ENCODE data around the gene LPP. TPM values are rescaled to one million over a fixed set of nuclear protein-coding genes. Genes with fewer than 3 reads are reported as not detected.

LPP gene
- total RNA-seq, 1 donor from 2014 or later, result 132 TPM

GRCh38 chr3:188248036-188248561 lies 94.1 kb downstream of the LPP start:
- DNase-seq (ENCODE audit: low spot score in 2 of 2, unreplicated experiment in 2 of 2), result no peak
- H3K36me3 Mint-ChIP-seq, result peaks cover 10% of the 10 kb centered on the region
- no peak overlapping the region for H3K4me3 Mint-ChIP-seq
- no peaks in the 10 kb centered on the region for H3K27me3 Mint-ChIP-seq (ENCODE audit: low read depth)
- peak overlapping the region; percentile 17 for H3K27ac Mint-ChIP-seq
- no peaks in the 10 kb centered on the region for H3K4me1 Mint-ChIP-seq
- H3K9me3 Mint-ChIP-seq, result peaks cover 13% of the 10 kb centered on the region
- no peak for TF ChIP-seq CTCF (IDR thresholded peaks at IDR 0.05; ENCODE audit: unreplicated experiment)

- H3K4me3 Mint-ChIP-seq, result no peak overlapping the region
- DNase-seq (ENCODE audit: low spot score in 2 of 2, unreplicated experiment in 2 of 2), result no peak
- no peaks in the 10 kb centered on the region for H3K27me3 Mint-ChIP-seq (ENCODE audit: low read depth)
- no peak overlapping the region for H3K27ac Mint-ChIP-seq
- peaks cover 2% of the 10 kb centered on the region for H3K4me1 Mint-ChIP-seq
- peaks cover 18% of the 10 kb centered on the region for H3K36me3 Mint-ChIP-seq
- peaks cover 16% of the 10 kb centered on the region for H3K9me3 Mint-ChIP-seq
- no peak for TF ChIP-seq CTCF (IDR thresholded peaks at IDR 0.05; ENCODE audit: unreplicated experiment)
Observed at GRCh38 chr3:188253123-188253793, 99.3 kb downstream of the LPP start.

GRCh38 chr3:188253800-188254452 lies 100.0 kb downstream of the LPP start:
- TF ChIP-seq CTCF (IDR thresholded peaks at IDR 0.05; ENCODE audit: unreplicated experiment), result no peak
- Mint-ChIP-seq H3K27ac (no peak overlapping the region), H3K4me1 (peaks cover 2% of the 10 kb centered on the region), H3K9me3 (peaks cover 16% of the 10 kb centered on the region), H3K27me3 (ENCODE audit: low read depth) (no peaks in the 10 kb centered on the region), H3K4me3 (no peak overlapping the region), H3K36me3 (peaks cover 18% of the 10 kb centered on the region)
- DNase-seq (ENCODE audit: low spot score in 2 of 2, unreplicated experiment in 2 of 2), result no peak

- H3K27ac Mint-ChIP-seq, result no peak overlapping the region
- H3K27me3 Mint-ChIP-seq (ENCODE audit: low read depth), result no peaks in the 10 kb centered on the region
- peaks cover 18% of the 10 kb centered on the region for H3K36me3 Mint-ChIP-seq
- no peak for DNase-seq (ENCODE audit: low spot score in 2 of 2, unreplicated experiment in 2 of 2)
- H3K4me1 Mint-ChIP-seq, result peaks cover 2% of the 10 kb centered on the region
- H3K9me3 Mint-ChIP-seq, result peaks cover 16% of the 10 kb centered on the region
- TF ChIP-seq CTCF (IDR thresholded peaks at IDR 0.05; ENCODE audit: unreplicated experiment), result no peak
- H3K4me3 Mint-ChIP-seq, result no peak overlapping the region
Observed at GRCh38 chr3:188254520-188255070, 100.6 kb downstream of the LPP start.

- no peak for TF ChIP-seq CTCF (IDR thresholded peaks at IDR 0.05; ENCODE audit: unreplicated experiment)
- Mint-ChIP-seq H3K36me3 (peaks cover 18% of the 10 kb centered on the region), H3K4me3 (no peak overlapping the region), H3K9me3 (peaks cover 16% of the 10 kb centered on the region), H3K27ac (no peak overlapping the region), H3K4me1 (peaks cover 2% of the 10 kb centered on the region), H3K27me3 (ENCODE audit: low read depth) (no peaks in the 10 kb centered on the region)
- no peak for DNase-seq (ENCODE audit: low spot score in 2 of 2, unreplicated experiment in 2 of 2)
Observed at GRCh38 chr3:188255190-188255589, 101.2 kb downstream of the LPP start.

Measured in mesothelial cell of epicardium (in vitro differentiated cells).